ENCODE measurements around the gene CTNNB1.

The CTNNB1 gene

GRCh38 chr3:41220906-41221677 is 21.8 kb downstream of the CTNNB1 start:
- no peak for DNase-seq (ENCODE audit: low read depth)

DNA sequence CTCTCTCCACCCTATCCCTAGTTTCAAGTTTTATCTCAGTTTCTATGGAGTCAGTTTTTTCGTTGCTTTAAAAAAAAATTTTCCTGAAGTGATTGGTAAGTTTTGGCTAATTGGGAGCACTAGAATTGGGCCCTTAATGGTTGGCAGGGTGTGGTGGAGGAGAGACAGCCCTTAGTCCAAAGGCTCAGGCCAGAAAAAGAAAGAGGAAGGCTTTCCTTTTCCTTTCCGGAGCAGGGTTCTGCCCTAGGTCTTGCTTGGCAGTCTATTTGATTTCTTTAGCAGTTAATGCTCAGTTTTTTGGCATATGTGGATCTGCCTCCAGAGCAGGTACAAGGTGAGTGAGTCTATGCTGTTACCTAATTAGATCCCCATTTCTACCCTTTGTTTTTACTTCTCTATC is 22.7 kb downstream of the CTNNB1 start:
- DNase-seq (ENCODE audit: low read depth): no peak

- DNase-seq (ENCODE audit: low read depth): no peak
Observed at GRCh38 chr3:41222501-41222900, 23.2 kb downstream of the CTNNB1 start.

DNA sequence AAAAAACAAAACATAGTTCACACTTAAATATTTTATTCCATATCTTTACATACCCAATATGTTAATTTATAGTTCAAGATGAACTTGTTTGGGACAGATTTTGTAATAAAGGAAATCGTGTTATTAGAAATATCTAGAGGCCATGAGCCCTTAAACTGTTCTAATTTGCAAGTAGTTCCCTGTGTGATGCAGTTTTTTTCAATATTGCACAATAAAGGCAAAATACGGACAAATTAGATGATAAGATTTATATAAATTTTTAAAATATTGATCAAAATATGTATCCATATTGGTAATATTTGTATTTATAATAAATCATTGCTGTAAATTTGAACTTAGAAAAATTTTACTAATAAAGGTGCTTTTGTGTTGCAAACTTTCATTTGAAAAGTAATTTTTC is 23.8 kb downstream of the CTNNB1 start:
- DNase-seq (ENCODE audit: low read depth): no peak

DNA sequence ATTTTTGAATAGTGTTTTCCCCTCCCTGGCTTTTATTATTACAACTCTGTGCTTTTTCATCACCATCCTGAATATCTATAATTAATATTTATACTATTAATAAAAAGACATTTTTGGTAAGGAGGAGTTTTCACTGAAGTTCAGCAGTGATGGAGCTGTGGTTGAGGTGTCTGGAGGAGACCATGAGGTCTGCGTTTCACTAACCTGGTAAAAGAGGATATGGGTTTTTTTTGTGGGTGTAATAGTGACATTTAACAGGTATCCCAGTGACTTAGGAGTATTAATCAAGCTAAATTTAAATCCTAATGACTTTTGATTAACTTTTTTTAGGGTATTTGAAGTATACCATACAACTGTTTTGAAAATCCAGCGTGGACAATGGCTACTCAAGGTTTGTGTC is 24.4 kb downstream of the CTNNB1 start:
- no peak for DNase-seq (ENCODE audit: low read depth)

GRCh38 chr3:41224120-41224806 is 25.0 kb downstream of the CTNNB1 start:
- DNase-seq (ENCODE audit: low read depth): peak; percentile 88

GRCh38 chr3:41234823-41235721 is 35.8 kb downstream of the CTNNB1 start:
- no peak for DNase-seq (ENCODE audit: low read depth)

DNA sequence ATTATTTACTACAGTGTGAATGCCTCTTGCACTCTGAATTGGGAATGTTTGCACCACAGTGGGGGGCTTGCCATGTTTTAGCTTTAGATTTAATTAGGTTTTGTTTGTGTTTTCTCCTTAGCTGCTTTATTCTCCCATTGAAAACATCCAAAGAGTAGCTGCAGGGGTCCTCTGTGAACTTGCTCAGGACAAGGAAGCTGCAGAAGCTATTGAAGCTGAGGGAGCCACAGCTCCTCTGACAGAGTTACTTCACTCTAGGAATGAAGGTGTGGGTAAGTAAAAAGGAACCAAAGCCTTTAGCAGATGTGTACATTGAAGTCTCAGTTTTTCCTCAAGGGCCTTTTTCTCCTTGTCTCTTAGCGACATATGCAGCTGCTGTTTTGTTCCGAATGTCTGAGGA is 36.9 kb downstream of the CTNNB1 start:
- DNase-seq (ENCODE audit: low read depth): no peak

DNA sequence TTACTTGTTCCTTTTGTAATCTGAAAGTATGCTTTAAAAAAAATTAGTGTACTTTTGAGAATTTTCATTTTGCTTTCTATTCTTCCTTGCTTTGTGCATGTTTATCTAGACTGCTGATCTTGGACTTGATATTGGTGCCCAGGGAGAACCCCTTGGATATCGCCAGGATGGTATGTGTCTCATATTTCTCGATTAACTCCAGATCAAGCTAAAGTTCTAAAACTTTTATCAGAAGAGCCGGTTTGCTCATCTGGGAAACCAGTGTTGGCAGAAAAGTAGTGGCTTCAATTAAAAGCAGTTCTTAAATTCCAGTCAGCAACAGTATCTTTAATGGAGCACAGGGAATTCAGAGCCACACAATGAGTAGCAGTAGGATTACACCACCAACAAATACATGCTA is 38.6 kb downstream of the CTNNB1 start:
- DNase-seq (ENCODE audit: low read depth): peak; percentile 26

DNA sequence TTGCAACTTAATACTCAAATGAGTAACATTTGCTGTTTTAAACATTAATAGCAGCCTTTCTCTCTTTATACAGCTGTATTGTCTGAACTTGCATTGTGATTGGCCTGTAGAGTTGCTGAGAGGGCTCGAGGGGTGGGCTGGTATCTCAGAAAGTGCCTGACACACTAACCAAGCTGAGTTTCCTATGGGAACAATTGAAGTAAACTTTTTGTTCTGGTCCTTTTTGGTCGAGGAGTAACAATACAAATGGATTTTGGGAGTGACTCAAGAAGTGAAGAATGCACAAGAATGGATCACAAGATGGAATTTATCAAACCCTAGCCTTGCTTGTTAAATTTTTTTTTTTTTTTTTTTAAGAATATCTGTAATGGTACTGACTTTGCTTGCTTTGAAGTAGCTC is 40.3 kb downstream of the CTNNB1 start:
- no peak for DNase-seq (ENCODE audit: low read depth)

- no peak for DNase-seq (ENCODE audit: low read depth)
Observed at GRCh38 chr3:41241161-41241560, 41.9 kb downstream of the CTNNB1 start.

DNA sequence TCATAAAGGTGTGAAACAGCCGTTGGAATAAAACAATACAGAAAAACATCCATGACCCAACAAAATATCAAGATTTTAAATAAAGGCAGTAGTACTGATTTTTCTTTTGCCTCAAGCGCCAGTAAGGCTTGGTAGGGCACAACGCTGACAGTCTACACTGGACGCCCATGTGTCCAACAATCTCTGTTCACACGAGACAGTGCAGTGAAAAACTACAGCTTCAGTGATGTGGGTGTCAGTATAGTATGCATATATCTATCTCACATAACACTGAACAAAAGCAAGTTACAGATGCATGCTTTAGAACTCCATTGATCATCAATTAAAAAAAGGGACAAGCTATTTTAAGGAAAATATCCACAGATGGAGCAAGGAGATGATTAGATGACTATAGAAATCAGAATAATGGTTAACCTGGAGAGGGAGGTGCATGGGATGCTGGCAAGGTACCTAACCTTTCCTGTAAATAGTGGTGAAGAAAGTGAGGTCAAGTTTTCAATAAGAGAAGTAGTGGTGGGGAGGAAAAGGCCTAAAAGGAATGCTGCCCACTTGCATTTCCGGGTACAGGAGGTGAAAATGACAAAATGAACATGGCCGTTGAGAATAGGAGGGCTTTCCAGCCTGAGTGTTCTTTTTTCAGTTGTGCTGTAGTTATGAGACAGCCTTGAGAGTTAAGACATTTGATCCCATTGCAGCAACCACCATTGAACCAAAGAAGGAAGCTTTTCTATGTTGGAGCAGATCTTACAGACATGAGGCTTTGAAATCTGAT is 42.7 kb downstream of the CTNNB1 start:
- no peak for DNase-seq (ENCODE audit: low read depth)

- DNase-seq (ENCODE audit: low read depth): no peak
Observed at GRCh38 chr3:41243183-41243582, 43.9 kb downstream of the CTNNB1 start.

DNA sequence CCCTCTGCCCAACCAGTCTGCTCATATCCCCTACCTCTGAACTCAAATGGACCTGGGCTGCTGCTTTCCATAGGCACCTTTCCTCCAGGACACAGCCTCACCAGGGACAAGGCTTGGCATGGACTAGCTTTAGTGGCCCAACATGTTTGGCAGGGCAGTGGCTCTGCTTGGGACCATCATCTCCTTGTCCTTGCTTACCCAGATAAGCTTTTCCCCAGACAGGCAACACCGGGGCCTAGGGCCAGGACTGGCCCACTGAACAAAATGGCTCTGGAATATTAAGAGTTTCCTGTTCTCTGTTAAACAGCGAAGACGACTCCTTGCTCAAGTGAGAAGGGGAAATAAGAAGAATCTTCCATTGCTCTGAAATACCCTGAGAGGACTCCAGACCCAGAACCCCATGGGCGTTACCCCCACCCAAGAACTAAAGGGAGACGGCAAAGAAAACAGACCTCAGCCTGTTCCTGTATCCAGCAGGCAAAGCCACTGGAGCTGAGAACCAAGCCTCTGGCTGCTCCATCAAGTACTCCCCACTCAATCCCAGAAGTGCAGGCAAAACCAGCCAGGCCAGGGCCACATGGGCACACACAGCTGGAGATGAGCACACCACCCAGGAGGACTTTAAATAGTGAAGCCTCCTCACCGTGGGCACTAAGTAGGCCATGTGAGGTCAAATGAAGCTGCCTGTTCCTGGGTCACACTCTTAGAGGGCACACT is 45.5 kb downstream of the CTNNB1 start:
- no peak for DNase-seq (ENCODE audit: low read depth)

DNA sequence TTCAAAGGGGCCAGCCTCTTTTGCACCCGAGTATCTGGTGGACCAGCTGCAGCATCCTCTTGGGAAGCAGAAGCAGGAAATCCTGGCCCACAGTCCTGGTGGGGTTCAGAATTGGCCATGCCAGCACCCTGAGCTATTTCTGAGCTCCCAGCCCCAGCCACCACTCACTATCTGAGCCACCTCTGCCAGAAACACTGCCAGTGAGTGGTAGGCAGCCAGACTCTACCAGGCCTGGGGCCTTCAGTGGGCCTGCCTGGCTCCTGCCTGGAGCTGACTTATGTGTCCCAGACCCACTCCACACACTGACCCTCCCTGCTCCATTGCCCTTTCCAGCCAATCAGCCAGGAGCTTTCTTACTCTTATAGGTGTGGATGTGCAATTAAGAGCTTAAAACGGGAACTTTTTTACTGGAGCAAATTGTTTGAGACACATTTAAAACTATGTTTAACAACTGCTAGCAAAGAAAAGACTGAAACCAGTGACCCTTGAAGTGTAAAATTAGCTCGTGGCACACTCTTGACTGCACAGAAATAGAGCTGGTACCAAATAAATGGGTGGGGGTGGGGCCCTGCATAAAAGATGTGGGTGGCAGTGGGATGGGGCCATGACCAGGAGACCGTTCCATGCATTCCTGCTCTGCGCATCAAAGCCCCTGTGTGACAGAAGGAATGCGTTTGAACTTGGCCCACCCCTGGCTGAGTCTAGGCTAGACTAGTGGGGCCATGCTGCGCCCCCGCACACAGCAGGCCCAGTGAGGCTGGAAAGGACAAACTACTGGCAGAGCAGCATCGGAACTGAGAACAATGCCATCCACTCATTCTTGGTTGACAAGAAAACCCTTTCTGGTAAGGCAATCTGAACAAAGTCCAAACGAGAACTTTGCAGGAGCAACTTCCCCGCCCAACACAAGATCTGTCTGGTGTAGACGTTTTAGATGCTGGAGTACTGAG is 48.0 kb downstream of the CTNNB1 start:
- no peak for DNase-seq (ENCODE audit: low read depth)

GRCh38 chr3:41248525-41248924 is 49.2 kb downstream of the CTNNB1 start:
- no peak for DNase-seq (ENCODE audit: low read depth)

DNA sequence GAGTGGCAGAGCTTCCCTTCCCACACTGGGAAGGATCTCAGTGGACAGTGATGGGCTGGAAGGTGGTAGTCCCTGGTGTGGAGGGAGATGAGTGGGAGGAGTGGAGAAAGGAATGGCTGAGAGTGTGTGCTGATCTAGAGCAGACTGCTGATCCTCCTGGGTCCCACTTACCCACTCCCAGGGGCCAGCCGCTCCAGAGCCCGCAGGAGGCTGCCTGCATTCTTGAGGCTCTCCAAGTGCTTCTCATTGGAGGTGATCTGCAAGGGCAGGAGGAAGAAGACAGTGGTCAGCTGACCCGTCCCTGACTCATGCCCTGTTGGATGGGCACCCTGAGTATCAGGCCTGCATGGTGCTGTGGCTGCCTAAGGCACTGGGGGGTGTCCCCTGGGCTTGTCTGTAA is 50.0 kb downstream of the CTNNB1 start:
- DNase-seq (ENCODE audit: low read depth): no peak

GRCh38 chr3:41250825-41251224 is 51.5 kb downstream of the CTNNB1 start:
- DNase-seq (ENCODE audit: low read depth): no peak

DNA sequence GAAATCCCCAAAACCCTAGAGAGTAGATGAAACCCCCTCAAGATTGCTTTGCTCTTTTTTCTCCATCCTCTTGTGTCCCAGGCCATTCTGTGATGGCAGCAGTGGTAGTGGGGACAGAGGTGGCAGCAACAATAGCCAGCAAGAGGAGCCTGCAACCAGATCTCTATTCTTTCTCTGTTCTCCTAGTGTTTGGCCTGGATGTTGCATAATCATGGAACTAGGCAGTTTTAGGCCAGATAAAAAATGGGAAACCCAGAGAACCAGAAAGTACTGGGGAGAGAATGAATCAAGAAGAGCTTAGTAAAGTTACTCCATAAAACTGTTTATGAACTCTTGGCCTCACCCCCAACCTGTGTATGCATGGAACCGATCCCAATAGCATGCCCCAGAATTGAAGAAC is 52.3 kb downstream of the CTNNB1 start:
- DNase-seq (ENCODE audit: low read depth): no peak

DNA sequence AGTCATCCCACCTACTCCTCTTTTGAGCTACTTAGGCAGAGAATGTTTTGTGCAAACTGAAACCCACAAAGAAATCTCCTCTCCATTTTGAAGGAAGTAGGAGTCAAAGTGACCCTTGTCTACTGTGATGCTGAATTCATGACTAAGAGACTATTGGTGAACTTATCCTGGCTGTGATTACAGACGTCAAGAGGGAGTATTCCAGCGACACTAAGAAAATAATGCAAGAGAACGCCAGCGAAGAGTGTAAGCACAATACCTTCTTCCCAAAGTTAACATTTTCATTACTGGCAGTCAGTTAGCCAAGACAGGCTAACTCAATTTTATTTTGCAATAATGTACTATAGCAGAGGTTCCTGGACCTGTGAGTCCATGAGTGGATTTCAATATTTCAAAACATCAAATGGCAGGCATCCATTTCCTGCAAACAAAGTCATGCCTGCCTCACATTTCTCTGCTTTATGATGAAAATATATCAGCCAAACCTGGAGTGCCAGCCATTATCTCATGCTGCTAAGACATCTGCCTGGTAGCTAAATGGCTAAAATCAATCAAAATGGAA is 59.0 kb downstream of the CTNNB1 start:
- no peak for DNase-seq (ENCODE audit: low read depth)

All from stromal cell of bone marrow (primary cell).